Ovary (tissue), 3 donors: ENCODE data around the gene LRP2.

Source experiments
- CTCF ChIP-seq, 3 donors: fragments of 450-650 bp in 2 of 3; fragments of 200-600 bp in 1 of 3; IDR thresholded peaks; one replicate each; pipeline versions ENCODE4 v1.5.1 to v1.8.0; 2016 to 2022; ENCODE audit warnings: antibody characterized with exemption in 3 of 3, mild to moderate bottlenecking in 1 of 3
- EP300 ChIP-seq: sonication (generic); formaldehyde crosslinking; IDR thresholded peaks from one replicate; pipeline ENCODE4 v1.6.1; 2017; ENCODE audit warnings: antibody characterized with exemption
- donor health status: DM: no; HTN: no; CAD: no.

DNA sequence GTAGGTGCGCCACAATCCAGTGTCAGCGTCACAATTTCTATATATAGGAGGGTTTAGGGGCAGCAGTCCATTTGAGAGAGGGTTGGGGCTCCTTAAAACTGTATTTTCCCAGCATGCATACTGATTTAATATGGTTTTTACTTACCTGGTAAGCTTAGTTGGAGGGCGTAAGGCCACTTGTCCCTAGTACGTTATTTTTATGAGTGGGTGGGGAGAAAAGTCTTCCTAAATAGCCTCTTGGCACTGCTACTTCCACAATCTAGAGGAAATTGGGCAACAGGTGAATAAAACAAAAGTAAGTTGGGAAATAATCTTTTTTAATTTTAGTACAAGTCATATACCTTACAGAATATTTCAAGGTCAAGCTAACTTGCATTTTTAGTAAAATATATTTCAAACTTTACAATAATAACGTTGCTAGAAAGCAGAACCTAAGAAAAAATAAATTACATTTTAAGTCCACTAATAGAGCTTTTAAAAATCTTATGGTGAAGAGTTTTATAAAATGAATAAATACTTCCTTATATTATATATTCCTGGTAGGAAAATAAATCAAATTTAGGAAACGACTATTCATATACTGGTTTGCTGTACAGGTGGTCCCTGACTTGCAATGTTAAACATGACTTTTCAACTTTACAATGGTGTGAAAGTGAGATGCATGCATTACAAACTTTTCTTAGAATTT lies 272.1 kb downstream of the LRP2 start:
- TF ChIP-seq CTCF (IDR thresholded peaks at IDR 0.05) (no peak), EP300 (no peak)
